ENCODE results near the gene BACE2.
A peak's percentile ranks its signal among the peaks of the same experiment; 100 is the strongest.

The BACE2 gene

GRCh38 chr21:41198647-41199046, 30.7 kb downstream of the BACE2 start (continued):
- TF ChIP-seq ZNF560 (tag by site-specific recombination; IDR thresholded peaks at IDR 0.05; ENCODE audit: borderline replicate concordance) (0 out of 2 replicates have a peak, but pooled peaks have one; percentile 38), ZXDB (tag by site-specific recombination; IDR thresholded peaks at IDR 0.05) (peak; percentile 37; the same call in 1 of the 2 replicates), ZNF629 (tag by site-specific recombination; IDR thresholded peaks at IDR 0.05) (peak; percentile 39; the same call in 1 of the 2 replicates), ZNF394 (tag by site-specific recombination; IDR thresholded peaks at IDR 0.05; ENCODE audit: borderline replicate concordance) (peak; percentile 92), ZBTB21 (tag by site-specific recombination; IDR thresholded peaks at IDR 0.05) (peak; percentile 49; the same call in 1 of the 2 replicates), ZNF266 (tag by site-specific recombination; IDR thresholded peaks at IDR 0.05; ENCODE audit: low read depth) (0 out of 2 replicates have a peak, but pooled peaks have one; percentile 15), ZNF140 (tag by site-specific recombination; IDR thresholded peaks at IDR 0.05) (peak; percentile 61; the same call in 1 of the 2 replicates)

GRCh38 chr21:41199123-41199522, 31.2 kb downstream of the BACE2 start:
- ChIA-PET POLR2A (no interaction called here), CTCF (no interaction called here)
- Histone ChIP-seq H3K27ac (ENCODE audit: extremely low read depth, low read depth, low read length) (no peak overlapping the region), H3K4me3 (ENCODE audit: low read depth, low read length) (no peak overlapping the region), H3K4me1 (ENCODE audit: control insufficient read depth, insufficient read depth, low read length) (peaks cover 5% of the 10 kb centered on the region; the same call in 1 of the 2 replicates), H3K36me3 (ENCODE audit: control insufficient read depth in 2 of 2, insufficient read depth in 1 of 2, low read length in 2 of 2) (no peaks in the 10 kb centered on the region), H3K9me3 (ENCODE audit: control insufficient read depth, insufficient read depth, low read depth, low read length) (no peaks in the 10 kb centered on the region)
- TF ChIP-seq GLI2 (tag by site-specific recombination; IDR thresholded peaks at IDR 0.05; ENCODE audit: borderline replicate concordance, low read depth) (no peak), ZNF280D (tag by site-specific recombination; IDR thresholded peaks at IDR 0.05) (no peak), PRDM6 (tag by site-specific recombination; IDR thresholded peaks at IDR 0.05) (no peak), KLF9 (tag by site-specific recombination; IDR thresholded peaks at IDR 0.05; ENCODE audit: low read depth) (no peak), REST (tag by site-specific recombination; IDR thresholded peaks at IDR 0.05) (no peak), ZNF776 (tag by site-specific recombination; IDR thresholded peaks at IDR 0.05; ENCODE audit: borderline replicate concordance) (no peak), KLF16 (tag by site-specific recombination; IDR thresholded peaks at IDR 0.05) (no peak), ZNF514 (tag by site-specific recombination; IDR thresholded peaks at IDR 0.05) (no peak), ZNF239 (tag by site-specific recombination; IDR thresholded peaks at IDR 0.05) (no peak), ZSCAN23 (tag by site-specific recombination; IDR thresholded peaks at IDR 0.05) (no peak), ZNF426 (tag by site-specific recombination; IDR thresholded peaks at IDR 0.05) (no peak), ZNF214 (tag by site-specific recombination; IDR thresholded peaks at IDR 0.05; ENCODE audit: borderline replicate concordance) (no peak), EGR2 (tag by site-specific recombination; IDR thresholded peaks at IDR 0.05; ENCODE audit: low read depth) (no peak), PRDM4 (tag by site-specific recombination; IDR thresholded peaks at IDR 0.05) (no peak), ZNF175 (tag by site-specific recombination; IDR thresholded peaks at IDR 0.05) (no peak), TRIM28 (IDR thresholded peaks at IDR 0.05; ENCODE audit: borderline replicate concordance, low read length) (no peak), ZNF354C (tag by site-specific recombination; IDR thresholded peaks at IDR 0.05; ENCODE audit: borderline replicate concordance, low read depth) (no peak), ZNF548 (tag by site-specific recombination; IDR thresholded peaks at IDR 0.05) (no peak), YY1 (tag by site-specific recombination; IDR thresholded peaks at IDR 0.05) (no peak)
